Glomerular endothelial cell (primary cell): ENCODE results near the gene TRIM29. TPM values are rescaled to one million over a fixed set of nuclear protein-coding genes. Genes with fewer than 3 reads are reported as not detected.
A peak's percentile ranks its signal among the peaks of the same experiment; 100 is the strongest.

ENCODE experiments used
- DNase-seq: peaks from one replicate; pipeline ENCODE4 v3.0.0-alpha.2; 2011; ENCODE audit warnings: low read depth, low spot score; ENCODE audit errors: extremely low read depth
- total RNA-seq: library from RNA; depleted of rRNA; stranded (reverse); fragments of >200 nt; gene quantifications from 2 replicates; pipeline ENCODE4 v1.2.3, GENCODE V29; 2015

The TRIM29 gene
- total RNA-seq, 1 donor from 2014 or later: not detected

DNA sequence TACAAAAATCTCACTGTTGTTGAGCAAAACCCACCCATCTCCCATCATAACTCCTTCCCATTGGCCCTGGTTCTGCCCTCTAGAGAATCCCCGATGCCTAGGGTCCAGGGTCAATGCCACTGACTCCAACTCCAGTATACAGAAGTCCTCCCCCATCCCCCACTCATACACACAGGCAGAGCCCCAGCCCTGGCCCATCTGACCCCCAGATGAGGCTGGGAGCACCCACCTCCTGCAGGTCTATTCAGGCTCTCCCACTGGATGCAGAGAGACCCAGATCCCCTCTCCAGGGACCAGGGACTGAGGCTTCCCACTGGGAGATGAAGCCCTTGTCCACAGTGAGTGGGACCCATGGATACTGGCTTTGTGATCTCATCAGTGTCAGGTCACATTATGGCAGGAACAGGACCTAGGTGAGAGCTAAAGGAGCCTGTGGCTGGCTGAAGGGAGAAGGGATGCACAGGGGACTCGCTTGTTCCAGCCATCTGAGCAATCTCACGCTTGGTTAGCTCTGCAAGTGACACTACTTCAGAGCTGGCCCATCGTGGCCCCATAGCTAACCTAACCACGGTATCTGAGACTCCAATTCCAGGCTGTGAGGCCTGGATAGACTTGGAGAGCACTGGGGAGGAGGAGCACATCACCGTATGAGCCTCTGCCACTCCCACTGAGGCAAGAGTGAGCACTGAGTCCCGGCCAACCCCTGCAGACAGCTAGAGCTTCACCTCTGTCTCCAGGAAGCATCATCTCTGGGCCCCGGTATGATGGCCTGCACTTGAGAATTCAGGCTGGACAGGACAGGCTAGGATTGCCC, 35.7 kb downstream of the TRIM29 start:
- DNase-seq: no peak

DNA sequence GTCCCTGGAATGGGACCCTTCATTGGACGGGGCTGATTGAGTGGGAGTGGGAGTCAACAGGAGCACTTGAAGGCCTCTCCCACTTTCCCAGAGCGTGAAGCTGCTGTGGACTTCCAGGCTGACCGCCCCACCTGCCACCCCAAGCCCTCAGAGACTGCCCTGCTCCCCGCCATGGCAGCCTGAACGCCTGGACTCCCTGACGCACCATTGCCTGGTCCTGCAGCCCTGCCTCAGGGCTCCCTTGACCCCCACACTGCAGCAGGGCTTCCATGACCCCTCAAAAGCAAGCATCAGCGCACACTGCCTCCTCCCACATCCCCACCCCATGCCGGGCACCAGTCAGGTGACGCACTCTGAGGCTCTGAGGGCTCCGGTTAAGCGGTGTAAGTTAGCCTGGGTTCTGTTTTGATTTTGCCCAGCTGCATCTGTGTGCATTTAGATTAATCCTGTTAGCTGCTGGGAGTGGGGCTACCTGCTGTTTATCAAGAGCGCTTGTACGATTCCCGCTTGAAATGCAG, 39.4 kb downstream of the TRIM29 start:
- no peak for DNase-seq

DNA sequence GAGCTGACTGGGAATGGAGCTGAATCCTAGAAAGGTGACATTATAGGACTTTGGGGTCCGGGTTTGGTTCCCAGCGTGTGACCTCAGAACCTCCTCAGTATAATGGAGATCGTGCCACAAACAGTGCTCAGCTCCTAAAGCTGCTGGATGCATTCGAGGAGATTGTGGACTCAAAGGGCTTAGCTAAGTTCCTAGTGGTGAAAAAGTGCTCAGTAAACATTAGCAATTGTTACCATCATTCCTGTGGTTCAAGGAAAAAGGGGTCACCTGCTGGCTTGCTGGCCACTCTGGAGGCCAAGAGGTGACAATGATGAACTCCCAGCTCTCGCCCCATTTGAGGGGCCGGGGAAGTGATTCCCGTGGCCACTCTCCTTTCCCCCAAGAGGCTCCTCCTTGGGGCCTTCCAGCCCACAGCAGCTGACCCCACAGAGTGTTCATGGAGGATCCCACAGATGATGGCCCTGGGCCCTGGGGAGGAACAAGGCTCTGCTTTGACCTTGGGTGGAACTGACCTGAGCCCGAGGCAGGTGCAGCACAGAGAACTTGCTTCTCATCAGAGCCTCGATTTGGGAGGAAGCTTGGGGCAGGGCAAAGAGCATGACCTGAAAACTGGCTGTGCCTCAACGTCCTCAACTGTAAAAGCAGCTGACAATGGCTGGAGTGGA, 40.1 kb downstream of the TRIM29 start:
- DNase-seq: no peak

DNA sequence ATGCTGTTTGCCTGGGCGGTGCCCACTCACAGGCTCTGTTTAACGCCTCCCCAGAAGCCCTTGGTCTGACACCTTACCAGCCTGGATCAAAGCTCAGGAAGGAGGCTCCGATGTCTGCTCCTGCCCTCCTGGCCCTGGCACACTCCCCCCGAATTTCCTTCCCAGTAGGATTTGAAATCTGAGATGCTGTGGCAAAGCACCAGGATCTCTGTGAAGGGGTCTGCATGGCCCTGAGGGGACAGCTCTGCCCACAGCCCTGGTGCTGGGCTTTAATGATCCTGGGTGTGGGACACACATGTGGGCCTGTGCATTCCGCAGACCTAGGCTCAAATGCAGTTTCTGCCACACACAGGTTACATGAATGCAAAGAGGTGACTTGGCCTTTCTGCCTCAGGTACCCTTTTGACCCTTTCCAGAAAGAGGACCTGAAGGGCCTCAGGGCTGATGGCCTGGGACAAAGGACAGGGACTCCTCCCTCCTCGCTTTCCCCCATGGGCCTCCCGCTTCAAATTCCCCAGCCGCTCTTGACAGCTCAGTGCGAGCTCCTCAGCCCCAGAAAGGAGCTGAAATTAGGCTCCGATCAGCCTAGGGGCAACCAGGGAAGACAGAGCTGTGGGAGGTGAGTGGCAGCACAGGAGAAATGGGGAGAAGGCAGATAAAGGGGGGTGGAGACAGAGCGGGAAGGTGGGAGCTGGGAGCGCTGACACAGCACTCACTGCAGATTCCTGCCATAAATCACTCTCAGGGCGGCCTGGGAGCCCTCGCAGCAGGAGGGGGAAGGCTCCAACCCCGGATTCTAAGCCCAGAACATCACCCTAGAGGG, 41.3 kb downstream of the TRIM29 start:
- no peak for DNase-seq

DNA sequence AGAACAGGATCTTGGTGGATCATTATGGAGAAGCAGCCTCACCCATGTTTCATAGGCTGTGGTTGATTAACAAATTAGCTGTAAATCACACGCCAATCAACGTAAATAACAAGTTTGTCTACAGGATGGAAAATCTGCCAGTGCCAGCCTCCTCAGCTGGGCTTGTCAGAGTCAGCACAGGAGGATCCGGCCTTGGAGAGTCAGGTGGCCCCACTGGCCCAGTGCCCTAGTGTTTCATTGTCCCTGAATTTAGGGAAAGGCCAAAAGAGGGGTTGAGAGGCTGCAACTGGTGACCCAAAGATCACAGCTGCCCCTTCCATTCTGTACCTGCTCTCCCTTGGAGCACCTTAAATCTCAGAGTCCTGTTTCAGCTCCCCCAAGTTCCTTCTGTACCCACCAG, 42.4 kb downstream of the TRIM29 start:
- DNase-seq: no peak

DNA sequence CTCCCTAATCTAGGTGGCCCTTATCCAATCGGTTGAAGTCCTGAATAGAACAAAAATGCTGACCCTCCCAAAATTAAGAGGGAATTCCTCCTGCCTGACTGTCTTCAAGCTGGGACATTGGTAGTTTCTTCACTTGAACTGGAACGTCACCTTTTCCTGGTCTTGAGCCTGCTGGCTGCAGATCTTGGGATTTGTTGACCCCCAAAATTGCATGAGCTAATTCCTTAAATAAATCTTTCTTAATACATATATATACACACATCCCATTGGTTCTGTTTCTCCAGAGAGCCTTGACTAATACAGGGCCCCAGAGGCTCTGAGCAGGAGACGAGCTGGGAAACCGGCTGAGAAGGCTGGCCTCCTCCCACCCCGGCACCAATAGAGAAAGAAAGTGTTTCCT, 46.2 kb downstream of the TRIM29 start:
- DNase-seq: no peak

DNA sequence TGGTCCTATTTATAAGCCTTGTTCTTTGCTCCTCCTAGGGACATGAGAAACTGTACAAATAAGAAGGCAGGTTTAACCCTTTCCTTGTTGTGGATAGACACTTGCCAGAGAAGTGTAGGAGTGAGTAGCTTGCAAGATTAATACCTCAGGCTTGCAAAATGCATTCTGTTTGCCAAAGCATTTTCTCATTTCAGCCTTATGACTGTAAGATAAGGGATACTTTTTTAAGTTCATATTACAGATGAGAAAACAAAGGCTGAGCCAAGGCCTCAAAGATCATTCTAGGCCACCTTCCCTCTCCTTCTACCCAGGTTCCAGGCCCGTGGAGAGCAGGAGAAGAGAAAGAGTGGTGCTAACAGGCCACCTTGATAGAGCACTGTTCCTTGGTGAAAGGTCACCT, 46.8 kb downstream of the TRIM29 start:
- DNase-seq: no peak

DNA sequence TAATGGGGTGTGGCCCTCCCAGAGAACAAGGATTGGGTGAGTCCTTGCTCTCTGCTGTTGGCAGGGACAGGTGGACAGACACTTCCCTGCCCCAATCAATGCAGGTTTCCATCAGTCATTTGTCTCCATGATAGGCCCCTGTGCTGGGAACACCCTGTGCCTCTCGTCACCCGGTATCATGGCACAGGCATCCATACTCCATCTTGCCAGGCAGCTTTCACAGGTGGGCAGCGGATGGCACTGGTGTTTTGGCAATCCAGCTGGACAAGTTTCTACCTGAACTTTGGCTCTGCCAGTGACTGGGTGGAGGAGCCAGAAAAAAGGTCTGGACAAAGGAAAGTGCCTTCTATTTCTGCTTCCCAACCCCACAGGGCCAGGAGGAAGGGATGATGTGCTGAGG, 47.5 kb downstream of the TRIM29 start:
- DNase-seq: no peak

DNA sequence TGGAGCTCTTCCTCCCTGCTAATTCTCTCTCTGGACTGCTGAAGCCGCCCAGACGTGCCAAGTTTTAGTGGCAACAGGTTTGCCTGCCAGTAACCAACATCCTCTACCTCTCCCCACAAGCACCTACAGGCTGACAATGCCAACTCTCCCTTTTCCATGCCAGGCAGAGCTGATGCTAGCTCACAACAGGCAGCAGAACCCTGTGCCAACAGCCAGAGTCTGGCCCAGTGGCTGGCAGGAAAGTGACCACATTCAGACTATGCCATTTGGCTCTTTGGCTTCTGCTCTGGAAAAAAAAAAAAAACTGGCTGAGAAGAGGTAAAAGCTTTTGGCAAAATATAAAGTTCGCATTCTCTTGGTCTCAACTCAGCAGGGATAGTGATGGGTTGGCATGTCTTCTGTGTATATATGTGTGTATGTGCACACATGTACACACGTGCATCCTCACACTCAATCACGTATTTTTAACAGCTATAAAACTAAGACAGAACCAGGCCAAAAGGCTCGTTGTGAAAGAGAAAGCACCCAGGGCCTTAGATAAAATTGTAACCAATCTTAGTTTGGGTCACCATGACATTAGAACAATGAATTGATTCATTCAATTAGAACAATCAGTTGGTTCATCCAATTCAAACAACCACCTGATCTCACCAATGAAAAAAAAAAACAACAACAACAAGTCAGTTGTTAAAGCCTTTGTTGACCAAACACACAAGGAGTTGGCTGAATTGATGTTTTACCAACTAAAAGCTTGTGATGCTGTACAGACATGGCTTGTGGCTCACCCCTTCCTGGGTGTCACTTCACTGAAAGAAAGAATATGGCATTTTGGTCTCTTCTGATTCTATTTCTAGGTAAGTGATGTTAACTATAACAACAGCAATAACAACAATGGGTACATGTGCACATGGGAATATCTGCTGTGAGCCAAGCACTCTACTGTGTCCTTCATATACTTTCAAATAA, 48.6 kb downstream of the TRIM29 start:
- DNase-seq: no peak

DNA sequence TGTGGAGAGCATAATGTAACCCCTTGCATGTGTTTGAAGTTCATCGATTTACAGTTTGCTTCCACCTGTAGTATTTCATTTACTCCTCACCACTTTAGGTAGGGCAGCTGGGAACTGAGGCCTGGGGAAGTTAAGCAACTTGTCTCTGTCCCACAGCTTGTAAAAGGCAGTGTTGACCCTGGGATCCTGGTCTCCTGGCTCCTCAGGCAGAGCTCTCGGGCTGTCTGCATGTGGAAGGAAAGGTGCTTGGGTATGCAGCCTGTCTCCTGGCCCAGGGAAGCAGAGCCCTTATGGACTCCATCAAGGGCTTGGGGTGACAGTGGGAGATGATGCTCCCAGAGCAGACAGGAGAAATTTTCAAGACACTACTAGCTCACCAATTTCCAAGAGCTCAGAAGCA, 49.9 kb downstream of the TRIM29 start:
- DNase-seq: no peak

DNA sequence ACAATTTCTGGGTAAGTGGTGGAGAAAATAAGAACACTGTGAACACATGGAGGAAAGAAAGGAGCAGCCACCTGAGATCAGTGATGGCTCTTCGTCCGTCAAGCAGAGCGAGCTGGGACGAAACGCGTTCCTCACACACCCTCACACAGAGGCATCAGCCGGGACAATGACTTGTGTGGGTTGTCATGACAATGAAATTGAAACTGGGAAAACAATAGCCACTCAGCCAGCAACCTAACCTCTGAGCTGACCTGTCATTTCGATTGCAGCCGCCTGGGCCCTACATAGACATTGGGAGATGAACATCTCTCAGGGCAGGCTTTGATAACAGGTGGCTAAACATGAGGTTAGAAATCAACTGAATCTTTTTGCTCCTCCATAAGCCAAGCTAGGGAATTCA, 51.3 kb downstream of the TRIM29 start:
- DNase-seq: no peak

DNA sequence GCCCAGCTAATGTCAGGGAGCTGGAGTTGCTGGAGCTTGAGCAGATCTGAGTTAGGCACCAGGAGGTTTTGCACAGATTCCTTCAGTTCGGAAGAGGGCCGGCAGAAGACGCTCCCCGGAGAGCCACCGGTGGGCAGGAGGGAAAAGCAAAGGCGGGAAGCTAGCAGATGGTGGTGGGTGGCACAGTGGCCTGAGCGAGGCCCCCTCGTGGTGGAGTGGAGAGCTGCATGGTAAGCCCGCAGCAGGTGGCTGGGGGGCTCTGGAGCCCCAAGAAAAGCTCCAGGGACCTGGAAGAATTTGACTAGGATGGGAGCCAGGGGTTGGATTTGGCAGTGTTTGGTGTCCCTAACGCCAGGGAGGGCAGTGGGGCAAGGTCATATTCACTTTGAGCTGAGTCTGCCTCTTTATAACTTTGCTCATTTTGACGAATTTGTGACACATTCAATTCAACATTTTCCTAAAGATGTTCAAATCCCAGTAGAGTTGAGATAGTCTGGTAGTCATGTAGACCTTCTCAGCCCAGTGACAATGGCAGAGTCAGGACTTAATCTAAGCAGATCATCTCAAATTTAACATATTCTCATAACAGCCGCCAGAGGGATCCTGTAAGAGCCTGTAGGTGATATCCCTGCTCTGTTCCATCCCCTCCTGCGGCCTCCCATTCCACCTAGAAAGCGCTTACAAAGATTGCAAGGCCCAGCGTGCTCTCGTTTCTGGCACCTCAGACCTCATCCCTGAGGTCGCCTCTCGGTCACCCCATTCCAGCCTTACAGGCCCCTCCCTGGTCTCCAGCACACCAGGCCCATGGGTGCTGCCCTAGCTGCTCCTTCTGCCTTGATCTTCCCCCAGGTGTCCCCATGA, 57.9 kb downstream of the TRIM29 start:
- DNase-seq: no peak

DNA sequence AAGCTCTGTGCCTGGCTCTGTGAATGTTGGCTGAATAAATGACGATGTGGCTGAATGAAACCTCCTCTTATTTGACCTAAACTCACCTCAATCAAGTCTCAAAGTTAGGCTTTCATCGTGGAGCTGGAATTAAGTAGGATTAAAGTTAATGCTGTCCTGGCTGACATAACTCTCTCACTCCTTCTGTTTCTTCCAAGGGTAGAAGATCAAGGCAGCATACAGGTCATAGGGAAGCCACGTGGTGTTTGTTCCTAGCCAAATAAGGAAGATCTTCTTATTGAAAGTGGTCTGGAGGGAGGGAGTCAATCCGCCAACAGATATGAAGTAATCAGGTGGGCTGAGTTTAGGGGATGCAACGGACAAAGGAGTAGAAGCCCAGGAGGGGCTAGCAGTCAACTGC, 59.5 kb downstream of the TRIM29 start:
- DNase-seq: no peak

DNA sequence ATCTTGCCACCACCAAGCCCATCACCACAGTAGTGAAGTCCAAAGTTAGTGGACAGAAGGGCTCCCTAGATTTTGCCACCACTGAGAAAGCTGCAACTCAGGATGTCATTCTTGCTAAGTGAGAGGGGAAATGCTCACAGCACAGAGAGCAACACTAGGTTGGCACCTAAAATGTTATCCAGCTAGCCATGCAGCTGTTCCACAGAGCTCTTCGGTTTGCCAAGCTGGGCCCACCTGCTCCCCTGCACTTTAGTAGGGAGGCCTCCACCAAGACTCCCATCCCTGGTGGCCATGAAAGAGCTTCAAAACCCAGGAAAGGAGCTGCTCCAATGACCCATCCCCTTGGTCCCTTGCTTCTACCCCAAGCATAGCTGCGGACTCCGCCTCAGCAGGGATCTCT, 63.8 kb downstream of the TRIM29 start:
- no peak for DNase-seq

DNA sequence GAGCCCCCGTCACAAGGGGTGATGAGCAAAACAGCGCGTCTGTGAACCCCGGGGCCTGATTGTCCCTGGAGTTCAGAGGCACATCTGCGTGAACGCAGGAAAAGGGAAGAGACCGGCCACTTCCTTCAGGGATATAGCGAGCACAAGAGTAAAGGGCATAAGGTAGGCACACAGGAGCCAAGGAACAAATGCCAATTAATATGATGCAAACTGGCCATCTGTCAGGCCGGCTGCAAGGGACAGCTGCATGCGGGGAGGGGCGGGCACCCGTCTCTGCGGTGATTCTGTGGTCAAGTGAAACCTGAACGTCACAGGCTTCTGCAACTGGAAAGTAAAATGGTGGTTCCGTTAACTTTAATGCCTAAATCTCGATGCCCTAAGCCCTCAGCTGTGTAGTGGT, 64.7 kb downstream of the TRIM29 start:
- no peak for DNase-seq

DNA sequence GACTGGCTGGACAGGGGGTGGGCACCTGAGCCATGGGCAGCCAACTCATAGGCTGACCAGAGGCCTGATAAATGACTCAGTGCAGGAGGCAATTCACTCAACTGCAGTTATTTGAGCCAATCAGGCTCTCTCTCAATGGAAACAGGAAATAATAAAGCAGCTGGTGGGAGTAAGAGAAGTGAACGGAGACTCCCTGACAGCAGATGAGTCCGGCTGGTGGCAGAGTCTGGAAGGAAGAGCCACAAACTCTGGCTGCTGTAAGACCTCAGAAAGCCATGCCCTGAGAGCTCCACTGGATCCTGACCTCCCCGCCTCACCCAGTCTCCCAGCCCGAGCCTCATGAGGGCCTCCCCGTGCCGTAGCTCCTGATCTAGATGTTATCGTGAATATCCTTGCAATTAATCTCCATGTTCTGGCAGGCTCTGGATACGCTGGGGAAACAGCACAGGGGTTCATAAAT, 69.8 kb downstream of the TRIM29 start:
- DNase-seq: peak; percentile 3

DNA sequence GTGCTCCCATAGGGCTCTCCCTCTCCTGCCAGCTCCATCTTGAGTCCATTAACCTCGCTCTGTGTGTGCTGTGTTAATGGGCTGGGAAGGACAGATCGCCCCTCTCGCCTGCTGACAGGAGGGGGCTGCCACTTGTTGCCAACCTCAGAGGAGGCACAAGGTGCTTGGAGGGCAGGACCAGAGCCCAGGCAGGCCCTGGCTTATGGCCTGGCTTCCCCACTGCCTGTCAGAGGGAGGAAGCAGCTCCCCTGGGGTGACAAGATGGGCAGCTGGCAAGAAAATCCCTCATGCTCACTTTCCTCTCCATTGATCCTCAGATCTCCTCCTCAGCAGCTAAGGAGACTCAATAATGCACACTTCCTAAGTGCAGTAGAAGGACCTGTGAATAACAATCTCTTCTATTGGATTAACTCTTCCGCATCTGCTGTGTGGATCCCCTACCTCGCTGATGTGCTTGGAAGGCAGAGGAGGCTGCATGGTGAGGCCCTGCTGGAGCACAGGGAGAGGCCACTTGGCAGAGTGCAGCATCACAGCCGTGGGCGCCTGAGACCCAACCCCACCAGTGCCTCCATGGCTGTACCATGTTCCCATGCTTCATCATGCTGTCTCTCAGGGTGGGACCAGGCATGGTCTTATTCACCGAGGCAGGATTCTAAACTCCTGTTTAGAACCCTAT, 70.3 kb downstream of the TRIM29 start:
- DNase-seq: no peak

DNA sequence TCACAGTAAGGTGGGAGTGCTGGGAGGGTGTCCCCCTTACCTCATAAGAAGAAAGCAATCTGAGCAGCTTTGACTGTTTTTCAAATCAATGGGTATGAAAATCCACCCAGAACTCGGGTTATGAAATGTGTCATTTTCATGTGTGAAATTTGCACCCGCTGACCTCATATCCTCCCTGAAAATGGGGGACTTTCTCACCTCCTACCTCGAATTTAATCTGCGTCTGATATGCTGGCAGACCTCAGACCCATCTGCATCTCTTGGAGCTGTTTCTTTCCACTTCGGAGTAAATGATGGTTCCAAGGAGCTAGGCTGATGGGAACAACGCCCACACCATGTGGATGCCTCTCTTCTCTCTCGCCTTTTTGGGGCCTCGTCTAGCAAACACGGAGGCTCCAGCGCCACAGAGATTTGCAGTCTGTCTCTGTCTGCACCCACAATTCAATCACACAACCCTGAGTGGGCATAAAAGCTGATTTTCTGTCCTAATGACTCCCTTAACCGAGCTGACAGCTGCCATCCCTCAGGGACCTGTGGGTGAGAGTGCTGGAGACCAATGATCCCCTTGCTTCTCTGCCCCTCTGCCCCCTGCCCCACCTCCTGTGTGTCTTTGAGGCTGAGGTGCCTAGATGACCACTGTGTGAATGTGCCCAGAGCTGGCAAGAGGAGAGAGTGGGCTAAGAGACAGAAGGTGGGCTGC, 71.0 kb downstream of the TRIM29 start:
- no peak for DNase-seq
